CD4-positive, alpha-beta T cell treated with Interleukin-4 for 4 hours (primary cell): ENCODE results near the gene ADRA2C.

Experiments
- DNase-seq: peaks from one replicate; pipeline ENCODE4 v3.0.0-alpha.2; 2020

ADRA2C gene

GRCh38 chr4:3762753-3763549, 3.2 kb upstream of the ADRA2C start:
- no peak for DNase-seq

DNA sequence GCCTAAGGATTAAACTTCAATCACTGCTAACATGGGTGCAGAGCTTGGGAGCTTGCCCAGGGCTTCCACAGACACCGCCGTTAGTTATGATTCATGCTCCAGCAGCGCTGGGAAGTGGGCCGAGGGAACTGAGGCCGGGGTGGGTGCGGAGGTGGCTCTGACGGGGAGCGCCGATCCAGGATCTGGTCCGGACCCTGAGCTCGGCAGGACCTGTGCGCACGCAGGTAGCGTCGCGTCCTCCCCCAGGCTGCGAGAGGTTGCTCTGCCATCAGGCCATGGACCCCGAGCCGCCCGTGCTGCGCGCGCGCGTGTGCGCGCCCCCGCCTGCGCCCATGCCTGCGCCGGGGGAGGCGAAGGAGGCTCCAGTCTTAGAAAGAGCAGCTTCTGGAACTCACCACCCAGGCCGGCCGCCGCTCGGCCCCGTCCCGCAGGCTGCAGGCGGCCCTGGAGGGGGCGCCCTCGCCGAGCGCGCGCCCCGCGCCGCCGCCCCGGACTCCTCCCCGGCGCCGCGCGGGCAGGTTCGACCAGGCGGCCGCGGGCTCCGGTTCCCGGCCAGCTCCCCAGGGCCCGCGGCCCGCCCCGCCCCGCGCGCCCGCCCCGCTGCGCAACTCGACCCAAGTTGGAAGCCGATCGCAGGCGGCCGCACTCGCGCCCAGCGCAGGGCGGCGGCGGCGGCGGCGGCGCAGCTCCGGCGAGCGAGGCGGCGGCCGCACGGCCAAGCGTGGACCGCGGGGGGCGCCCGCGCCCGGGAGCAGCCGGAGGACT, 732 bp upstream of the ADRA2C start:
- DNase-seq: no peak

GRCh38 chr4:3766785-3767569, 792 bp downstream of the ADRA2C start:
- DNase-seq: no peak

DNA sequence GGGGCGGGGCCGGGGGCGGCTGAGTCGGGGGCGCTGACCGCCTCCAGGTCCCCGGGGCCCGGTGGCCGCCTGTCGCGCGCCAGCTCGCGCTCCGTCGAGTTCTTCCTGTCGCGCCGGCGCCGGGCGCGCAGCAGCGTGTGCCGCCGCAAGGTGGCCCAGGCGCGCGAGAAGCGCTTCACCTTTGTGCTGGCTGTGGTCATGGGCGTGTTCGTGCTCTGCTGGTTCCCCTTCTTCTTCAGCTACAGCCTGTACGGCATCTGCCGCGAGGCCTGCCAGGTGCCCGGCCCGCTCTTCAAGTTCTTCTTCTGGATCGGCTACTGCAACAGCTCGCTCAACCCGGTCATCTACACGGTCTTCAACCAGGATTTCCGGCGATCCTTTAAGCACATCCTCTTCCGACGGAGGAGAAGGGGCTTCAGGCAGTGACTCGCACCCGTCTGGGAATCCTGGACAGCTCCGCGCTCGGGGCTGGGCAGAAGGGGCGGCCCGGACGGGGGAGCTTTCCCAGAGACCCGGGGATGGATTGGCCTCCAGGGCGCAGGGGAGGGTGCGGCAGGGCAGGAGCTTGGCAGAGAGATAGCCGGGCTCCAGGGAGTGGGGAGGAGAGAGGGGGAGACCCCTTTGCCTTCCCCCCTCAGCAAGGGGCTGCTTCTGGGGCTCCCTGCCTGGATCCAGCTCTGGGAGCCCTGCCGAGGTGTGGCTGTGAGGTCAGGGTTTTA, 1.5 kb downstream of the ADRA2C start:
- DNase-seq: no peak

DNA sequence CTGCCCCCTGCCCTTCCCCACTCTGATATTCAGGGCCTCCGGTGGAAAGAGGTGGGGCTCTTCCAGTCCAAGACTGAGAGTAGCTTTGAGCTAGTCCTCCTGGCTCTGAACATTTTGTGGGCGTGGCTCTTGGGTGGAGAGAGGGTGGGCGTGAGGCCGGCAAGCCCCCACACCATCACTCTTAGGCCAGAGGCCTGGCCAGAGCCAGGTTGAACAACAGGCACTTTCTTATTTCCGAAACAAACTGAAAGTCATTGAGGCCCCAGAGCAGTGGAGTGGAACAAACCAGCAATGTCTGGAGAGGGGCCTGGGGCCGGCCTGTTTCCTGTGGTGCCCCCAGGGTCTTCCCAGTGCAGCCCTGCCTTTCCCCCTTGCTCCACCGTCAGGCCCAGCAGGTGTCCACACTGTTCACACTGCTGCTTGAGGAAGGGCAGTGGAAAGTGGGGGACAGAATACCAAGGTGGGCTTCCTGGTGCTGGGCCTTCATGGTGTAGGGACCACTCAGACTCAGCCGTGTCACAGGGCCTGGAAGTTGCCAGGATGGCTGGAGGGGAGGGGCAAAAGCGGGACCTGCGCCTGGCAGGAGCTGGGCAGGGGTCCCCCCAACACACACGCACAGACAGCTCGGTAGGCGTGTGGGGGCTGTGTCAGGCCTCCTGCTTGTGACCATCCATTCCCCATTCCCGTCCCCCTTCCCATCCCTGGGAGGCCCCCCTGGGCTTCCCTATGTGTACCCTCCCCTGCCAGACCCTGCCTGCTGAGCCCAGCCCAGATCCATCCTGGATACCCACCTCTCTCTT, 2.9 kb downstream of the ADRA2C start:
- no peak for DNase-seq

- DNase-seq: no peak
Observed at GRCh38 chr4:3769642-3770184, 3.5 kb downstream of the ADRA2C start.

- no peak for DNase-seq
Observed at GRCh38 chr4:3770323-3771163, 4.4 kb downstream of the ADRA2C start.

- no peak for DNase-seq
Observed at GRCh38 chr4:3771164-3771809, 5.1 kb downstream of the ADRA2C start.

- no peak for DNase-seq
Observed at GRCh38 chr4:3771939-3772495, 5.8 kb downstream of the ADRA2C start.

GRCh38 chr4:3772632-3773031, 6.4 kb downstream of the ADRA2C start:
- DNase-seq: no peak

GRCh38 chr4:3773552-3774001, 7.4 kb downstream of the ADRA2C start:
- DNase-seq: no peak

- no peak for DNase-seq
Observed at GRCh38 chr4:3774253-3774883, 8.2 kb downstream of the ADRA2C start.

DNA sequence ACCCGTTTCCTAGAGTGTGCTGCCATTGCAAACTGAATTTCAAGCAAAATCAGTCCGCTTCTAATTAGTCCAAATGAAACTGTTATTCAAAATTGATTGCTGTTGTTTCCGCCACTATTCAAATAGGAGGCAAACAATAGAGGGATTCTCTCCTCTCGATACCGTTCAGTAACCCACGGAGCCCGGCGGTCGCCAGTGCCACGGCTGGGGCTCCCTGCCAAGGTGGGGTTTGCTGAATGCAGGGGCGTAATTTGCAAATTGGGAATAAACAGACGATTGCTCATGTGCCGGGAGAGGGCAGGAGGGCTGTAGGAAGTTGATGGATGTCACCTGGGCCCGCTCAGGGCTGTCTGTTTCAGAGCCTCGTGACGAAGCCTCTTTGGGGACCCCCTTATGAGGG, 8.8 kb downstream of the ADRA2C start:
- no peak for DNase-seq

DNA sequence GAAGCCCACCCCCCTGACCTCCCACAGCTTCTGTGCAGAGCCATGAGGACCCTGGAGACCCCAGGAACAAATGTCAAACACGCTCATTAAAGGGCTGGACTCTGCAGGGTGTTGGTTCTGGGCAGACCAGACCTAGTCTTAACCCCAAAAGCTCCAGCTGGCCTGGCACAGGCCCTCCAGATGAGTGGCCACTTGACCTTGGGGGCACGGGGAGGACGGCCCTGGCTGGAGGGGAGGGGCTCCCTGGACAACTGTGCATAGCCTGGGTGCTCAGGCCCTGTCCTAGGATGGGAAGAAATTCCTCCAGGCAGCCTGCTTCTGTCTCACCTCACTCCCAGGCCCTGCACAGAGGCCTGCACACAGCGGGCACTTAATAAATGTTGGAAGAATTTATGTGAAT, 9.4 kb downstream of the ADRA2C start:
- DNase-seq: no peak

GRCh38 chr4:3776166-3777032, 10.2 kb downstream of the ADRA2C start:
- DNase-seq: no peak

DNA sequence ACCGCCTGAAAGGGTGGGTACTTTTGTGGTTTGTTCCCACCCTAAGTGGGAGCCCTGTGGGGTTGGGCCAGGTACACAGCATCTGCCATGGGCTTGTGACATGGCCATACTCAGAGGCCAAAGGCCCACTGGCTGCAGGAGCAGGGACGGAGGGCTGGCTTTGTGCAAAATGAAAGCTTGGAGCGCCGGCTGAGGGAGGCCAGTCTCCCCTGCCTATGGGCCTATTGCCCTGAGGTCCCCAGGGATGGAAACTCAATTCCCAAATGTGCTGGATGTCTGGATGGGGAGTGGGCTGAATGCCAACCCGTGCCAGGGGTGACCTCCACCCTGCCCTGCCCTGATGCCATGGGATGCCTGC, 10.8 kb downstream of the ADRA2C start:
- no peak for DNase-seq

GRCh38 chr4:3777669-3778068, 11.5 kb downstream of the ADRA2C start:
- DNase-seq: no peak

GRCh38 chr4:3779509-3779908, 13.3 kb downstream of the ADRA2C start:
- no peak for DNase-seq
